Stomach (tissue), 4 donors: ENCODE data around the gene CLIC5.

Source experiments
- CTCF ChIP-seq, 7 experiments: fragments of 450-650 bp in 4 of 7; fragments of 200-600 bp in 3 of 7; sonication (generic) in 3 of 7; IDR thresholded peaks; one replicate each; pipeline ENCODE4 v1.5.1; 2016 to 2019; ENCODE audit warnings: antibody characterized with exemption in 7 of 7, control low read depth in 2 of 7, mild to moderate bottlenecking in 1 of 7
- POLR2AphosphoS5 ChIP-seq, 3 donors: sonication (generic); formaldehyde crosslinking; IDR thresholded peaks; one replicate each; pipeline ENCODE4 v1.6.1; 2016; ENCODE audit warnings: antibody characterized with exemption in 3 of 3

GRCh38 chr6:46053039-46053933 lies 37.6 kb upstream of the CLIC5 start:
- TF ChIP-seq CTCF (IDR thresholded peaks at IDR 0.05) (no peak), POLR2AphosphoS5 (IDR thresholded peaks at IDR 0.05) (peak in 1 of 3 donors; percentile 5)
